ENCODE results near the gene JAKMIP1. TPM values are rescaled to one million over a fixed set of nuclear protein-coding genes. Genes with fewer than 3 reads are reported as not detected.
A peak's percentile ranks its signal among the peaks of the same experiment; 100 is the strongest.

Gene JAKMIP1
- total and polyA plus RNA-seq, 3 experiments from 2014 or later: 12.7 to 26.1 (median 14.2) TPM

GRCh38 chr4:6107114-6107791 lies 93.1 kb downstream of the JAKMIP1 start:
- Mint-ChIP-seq H3K4me3 (no peak overlapping the region), H3K36me3 (peaks cover 11 to 48% (median 15%) of the 10 kb centered on the region in 3 donors), H3K9me3 (no peaks in the 10 kb centered on the region), H3K27ac (peak overlapping the region in 2 of 8 donors; percentile 29 to 36), H3K27me3 (peaks cover 0 to 1% of the 10 kb centered on the region in 2 donors), H3K4me1 (peaks cover 0 to 4% (median 0%) of the 10 kb centered on the region in 3 donors)
- no peak for DNase-seq
- Histone ChIP-seq H3K27me3 (ENCODE audit: insufficient read depth, low read length, poor library complexity, severe bottlenecking) (no peaks in the 10 kb centered on the region), H3K36me3 (ENCODE audit: insufficient read depth, low read length) (no peaks in the 10 kb centered on the region), H3K4me3 (ENCODE audit: low read length) (no peak overlapping the region), H3K4me1 (ENCODE audit: insufficient read depth, low read length) (no peaks in the 10 kb centered on the region), H3K9me3 (ENCODE audit: low read length) (no peaks in the 10 kb centered on the region), H3K27ac (ENCODE audit: low read depth, low read length) (no peak overlapping the region)
- CTCF ChIA-PET: no interaction called here
- POLR2A ChIA-PET: no interaction called here

GRCh38 chr4:6106156-6106555 lies 94.2 kb downstream of the JAKMIP1 start:
- POLR2A ChIA-PET: no interaction called here
- H3K36me3 Mint-ChIP-seq: peaks cover 11 to 47% (median 19%) of the 10 kb centered on the region in 3 donors
- H3K4me3 Mint-ChIP-seq: no peak overlapping the region
- DNase-seq: no peak
- no peak overlapping the region for H3K27ac ChIP-seq (ENCODE audit: low read depth, low read length)
- peaks cover 0 to 4% (median 0%) of the 10 kb centered on the region in 3 donors for H3K4me1 Mint-ChIP-seq
- no peaks in the 10 kb centered on the region for H3K4me1 ChIP-seq (ENCODE audit: insufficient read depth, low read length)
- no peaks in the 10 kb centered on the region for H3K9me3 Mint-ChIP-seq
- H3K4me3 ChIP-seq (ENCODE audit: low read length): no peak overlapping the region
- no peaks in the 10 kb centered on the region for H3K36me3 ChIP-seq (ENCODE audit: insufficient read depth, low read length)
- H3K27me3 ChIP-seq (ENCODE audit: insufficient read depth, low read length, poor library complexity, severe bottlenecking): no peaks in the 10 kb centered on the region
- H3K27ac Mint-ChIP-seq: peak overlapping the region in 3 of 8 donors; percentile 33 to 91 (median 81)
- CTCF ChIA-PET: no interaction called here
- no peaks in the 10 kb centered on the region for H3K9me3 ChIP-seq (ENCODE audit: low read length)
- peaks cover 0 to 1% of the 10 kb centered on the region in 2 donors for H3K27me3 Mint-ChIP-seq

- H3K36me3 ChIP-seq (ENCODE audit: insufficient read depth, low read length): no peaks in the 10 kb centered on the region
- ChIA-PET POLR2A (no interaction called here), CTCF (no interaction called here)
- H3K27ac Mint-ChIP-seq: no peak overlapping the region
- no peak overlapping the region for H3K4me3 ChIP-seq (ENCODE audit: low read length)
- no peaks in the 10 kb centered on the region for H3K4me1 ChIP-seq (ENCODE audit: insufficient read depth, low read length)
- no peak overlapping the region for H3K4me3 Mint-ChIP-seq
- H3K27me3 ChIP-seq (ENCODE audit: insufficient read depth, low read length, poor library complexity, severe bottlenecking): no peaks in the 10 kb centered on the region
- H3K36me3 Mint-ChIP-seq: peaks cover 11 to 48% (median 23%) of the 10 kb centered on the region in 3 donors
- DNase-seq: no peak
- no peak overlapping the region for H3K27ac ChIP-seq (ENCODE audit: low read depth, low read length)
- no peaks in the 10 kb centered on the region for H3K9me3 ChIP-seq (ENCODE audit: low read length)
- peaks cover 0 to 1% of the 10 kb centered on the region in 2 donors for H3K27me3 Mint-ChIP-seq
- H3K4me1 Mint-ChIP-seq: peaks cover 0 to 4% (median 0%) of the 10 kb centered on the region in 3 donors
- no peaks in the 10 kb centered on the region for H3K9me3 Mint-ChIP-seq
These were observed 94.9 kb downstream of the JAKMIP1 start for GRCh38 chr4:6105311-6105911.

- Histone ChIP-seq H3K4me1 (ENCODE audit: insufficient read depth, low read length) (no peaks in the 10 kb centered on the region), H3K27ac (ENCODE audit: low read depth, low read length) (no peak overlapping the region), H3K4me3 (ENCODE audit: low read length) (no peak overlapping the region), H3K36me3 (ENCODE audit: insufficient read depth, low read length) (no peaks in the 10 kb centered on the region), H3K9me3 (ENCODE audit: low read length) (no peaks in the 10 kb centered on the region), H3K27me3 (ENCODE audit: insufficient read depth, low read length, poor library complexity, severe bottlenecking) (no peaks in the 10 kb centered on the region)
- no peak for DNase-seq
- Mint-ChIP-seq H3K36me3 (peaks cover 11 to 46% (median 23%) of the 10 kb centered on the region in 3 donors), H3K4me3 (no peak overlapping the region), H3K4me1 (peaks cover 0 to 4% (median 0%) of the 10 kb centered on the region in 3 donors), H3K27ac (peak overlapping the region in 1 of 8 donors; percentile 81), H3K9me3 (no peaks in the 10 kb centered on the region), H3K27me3 (peaks cover 0 to 1% of the 10 kb centered on the region in 2 donors)
- CTCF ChIA-PET: no interaction called here
- POLR2A ChIA-PET: no interaction called here
These were observed 95.7 kb downstream of the JAKMIP1 start for GRCh38 chr4:6104541-6105130.

- H3K27ac ChIP-seq (ENCODE audit: low read depth, low read length): no peak overlapping the region
- no peaks in the 10 kb centered on the region for H3K27me3 Mint-ChIP-seq
- no peaks in the 10 kb centered on the region for H3K4me1 ChIP-seq (ENCODE audit: insufficient read depth, low read length)
- no peaks in the 10 kb centered on the region for H3K9me3 ChIP-seq (ENCODE audit: low read length)
- peaks cover 4 to 12% (median 5%) of the 10 kb centered on the region in 3 donors for H3K36me3 Mint-ChIP-seq
- no peak for DNase-seq
- H3K4me1 Mint-ChIP-seq: peaks cover 4 to 7% (median 5%) of the 10 kb centered on the region in 3 donors
- CTCF ChIA-PET: no interaction called here
- no peaks in the 10 kb centered on the region for H3K36me3 ChIP-seq (ENCODE audit: insufficient read depth, low read length)
- H3K4me3 ChIP-seq (ENCODE audit: low read length): no peak overlapping the region
- no peak overlapping the region for H3K4me3 Mint-ChIP-seq
- H3K27me3 ChIP-seq (ENCODE audit: insufficient read depth, low read length, poor library complexity, severe bottlenecking): no peaks in the 10 kb centered on the region
- no peak overlapping the region for H3K27ac Mint-ChIP-seq
- no peaks in the 10 kb centered on the region for H3K9me3 Mint-ChIP-seq
- POLR2A ChIA-PET: no interaction called here
These were observed 102.8 kb downstream of the JAKMIP1 start for GRCh38 chr4:6097581-6097980.

- no peaks in the 10 kb centered on the region for H3K27me3 ChIP-seq (ENCODE audit: insufficient read depth, low read length, poor library complexity, severe bottlenecking)
- no peak overlapping the region for H3K27ac ChIP-seq (ENCODE audit: low read depth, low read length)
- Mint-ChIP-seq H3K4me3 (no peak overlapping the region), H3K9me3 (no peaks in the 10 kb centered on the region), H3K36me3 (peaks cover 0 to 5% (median 5%) of the 10 kb centered on the region in 3 donors), H3K27ac (peak overlapping the region in 2 of 8 donors; percentile 51 to 91), H3K27me3 (no peaks in the 10 kb centered on the region), H3K4me1 (peaks cover 19 to 24% (median 21%) of the 10 kb centered on the region in 3 donors)
- peaks cover 8% of the 10 kb centered on the region for H3K4me1 ChIP-seq (ENCODE audit: insufficient read depth, low read length)
- ChIA-PET POLR2A (no interaction called here), CTCF (no interaction called here)
- H3K36me3 ChIP-seq (ENCODE audit: insufficient read depth, low read length): no peaks in the 10 kb centered on the region
- no peaks in the 10 kb centered on the region for H3K9me3 ChIP-seq (ENCODE audit: low read length)
- DNase-seq: no peak
- H3K4me3 ChIP-seq (ENCODE audit: low read length): no peak overlapping the region
These were observed 104.5 kb downstream of the JAKMIP1 start for GRCh38 chr4:6095897-6096296.

GRCh38 chr4:6095023-6095752 lies 105.2 kb downstream of the JAKMIP1 start:
- peak overlapping the region in 3 of 8 donors; percentile 2 to 91 (median 51) for H3K27ac Mint-ChIP-seq
- Histone ChIP-seq H3K4me1 (ENCODE audit: insufficient read depth, low read length) (peaks cover 8% of the 10 kb centered on the region), H3K4me3 (ENCODE audit: low read length) (no peak overlapping the region), H3K9me3 (ENCODE audit: low read length) (no peaks in the 10 kb centered on the region), H3K27me3 (ENCODE audit: insufficient read depth, low read length, poor library complexity, severe bottlenecking) (no peaks in the 10 kb centered on the region), H3K27ac (ENCODE audit: low read depth, low read length) (no peak overlapping the region), H3K36me3 (ENCODE audit: insufficient read depth, low read length) (no peaks in the 10 kb centered on the region)
- H3K4me3 Mint-ChIP-seq: no peak overlapping the region
- CTCF ChIA-PET: no interaction called here
- DNase-seq: no peak
- no peaks in the 10 kb centered on the region for H3K9me3 Mint-ChIP-seq
- peaks cover 0 to 5% (median 4%) of the 10 kb centered on the region in 3 donors for H3K36me3 Mint-ChIP-seq
- peaks cover 22 to 30% (median 27%) of the 10 kb centered on the region in 3 donors for H3K4me1 Mint-ChIP-seq
- POLR2A ChIA-PET: no interaction called here
- H3K27me3 Mint-ChIP-seq: no peaks in the 10 kb centered on the region

- H3K27me3 ChIP-seq (ENCODE audit: insufficient read depth, low read length, poor library complexity, severe bottlenecking): no peaks in the 10 kb centered on the region
- H3K27ac ChIP-seq (ENCODE audit: low read depth, low read length): no peak overlapping the region
- POLR2A ChIA-PET: no interaction called here
- Mint-ChIP-seq H3K27ac (peak overlapping the region in 2 of 8 donors; percentile 6 to 66), H3K4me3 (no peak overlapping the region), H3K9me3 (no peaks in the 10 kb centered on the region), H3K27me3 (no peaks in the 10 kb centered on the region), H3K36me3 (peaks cover 0 to 1% (median 0%) of the 10 kb centered on the region in 3 donors), H3K4me1 (peaks cover 22 to 30% (median 27%) of the 10 kb centered on the region in 3 donors)
- CTCF ChIA-PET: no interaction called here
- no peak for DNase-seq
- peaks cover 8% of the 10 kb centered on the region for H3K4me1 ChIP-seq (ENCODE audit: insufficient read depth, low read length)
- H3K9me3 ChIP-seq (ENCODE audit: low read length): no peaks in the 10 kb centered on the region
- H3K4me3 ChIP-seq (ENCODE audit: low read length): no peak overlapping the region
- H3K36me3 ChIP-seq (ENCODE audit: insufficient read depth, low read length): no peaks in the 10 kb centered on the region
These were observed 106.7 kb downstream of the JAKMIP1 start for GRCh38 chr4:6093671-6094070.
